Urinary bladder (tissue), 4 donors: ENCODE data around the gene MZT1. TPM values are rescaled to one million over a fixed set of nuclear protein-coding genes. Genes with fewer than 3 reads are reported as not detected.
"Not testable (repeated sequence)": the region's sequence is repeated elsewhere in the genome, so short reads cannot be mapped to it uniquely, and the experiment has no call there.

Source experiments
- DNase-seq: peaks from one replicate; pipeline ENCODE4 v3.0.0-alpha.2; 2015; ENCODE audit errors: extremely low spot score
- H3K27ac ChIP-seq: one replicate; pipeline ENCODE4 v1.5.1; 2013; ENCODE audit warnings: low read depth, mild to moderate bottlenecking, moderate library complexity
- H3K36me3 ChIP-seq: one replicate; pipeline ENCODE4 v1.6.1; 2013; ENCODE audit warnings: mild to moderate bottlenecking, moderate library complexity; ENCODE audit not compliant: insufficient read depth
- H3K4me1 ChIP-seq: one replicate; pipeline ENCODE4 v1.6.1; 2013; ENCODE audit warnings: mild to moderate bottlenecking, moderate library complexity; ENCODE audit not compliant: insufficient read depth
- H3K4me3 ChIP-seq: one replicate; pipeline ENCODE4 v1.5.1; 2013; ENCODE audit warnings: low read depth, low read length
- WGBS: extraction: QIAGEN DNeasy Blood & Tissue Kit; methylation state at CpG from one replicate; pipeline ENCODE4 v1.1.7; 2013; 5-methylcytosine and 5-hydroxymethylcytosine counted together
- polyA plus RNA-seq: library from polyadenylated mRNA; stranded (reverse); fragments of 200-250 nt; gene quantifications from one replicate; pipeline ENCODE4 v1.2.3, GENCODE V29; 2013
- total RNA-seq: library from RNA; depleted of rRNA; stranded (reverse); fragments of >200 nt; gene quantifications from one replicate; pipeline ENCODE4 v1.2.3, GENCODE V29; 2014
- donor health status: healthy with polysubstance abuse.
- donor health status: healthy.

The MZT1 gene, protein sequence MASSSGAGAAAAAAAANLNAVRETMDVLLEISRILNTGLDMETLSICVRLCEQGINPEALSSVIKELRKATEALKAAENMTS
- total RNA-seq, result 19.0 TPM
- polyA plus RNA-seq, result 9.7 TPM

DNA sequence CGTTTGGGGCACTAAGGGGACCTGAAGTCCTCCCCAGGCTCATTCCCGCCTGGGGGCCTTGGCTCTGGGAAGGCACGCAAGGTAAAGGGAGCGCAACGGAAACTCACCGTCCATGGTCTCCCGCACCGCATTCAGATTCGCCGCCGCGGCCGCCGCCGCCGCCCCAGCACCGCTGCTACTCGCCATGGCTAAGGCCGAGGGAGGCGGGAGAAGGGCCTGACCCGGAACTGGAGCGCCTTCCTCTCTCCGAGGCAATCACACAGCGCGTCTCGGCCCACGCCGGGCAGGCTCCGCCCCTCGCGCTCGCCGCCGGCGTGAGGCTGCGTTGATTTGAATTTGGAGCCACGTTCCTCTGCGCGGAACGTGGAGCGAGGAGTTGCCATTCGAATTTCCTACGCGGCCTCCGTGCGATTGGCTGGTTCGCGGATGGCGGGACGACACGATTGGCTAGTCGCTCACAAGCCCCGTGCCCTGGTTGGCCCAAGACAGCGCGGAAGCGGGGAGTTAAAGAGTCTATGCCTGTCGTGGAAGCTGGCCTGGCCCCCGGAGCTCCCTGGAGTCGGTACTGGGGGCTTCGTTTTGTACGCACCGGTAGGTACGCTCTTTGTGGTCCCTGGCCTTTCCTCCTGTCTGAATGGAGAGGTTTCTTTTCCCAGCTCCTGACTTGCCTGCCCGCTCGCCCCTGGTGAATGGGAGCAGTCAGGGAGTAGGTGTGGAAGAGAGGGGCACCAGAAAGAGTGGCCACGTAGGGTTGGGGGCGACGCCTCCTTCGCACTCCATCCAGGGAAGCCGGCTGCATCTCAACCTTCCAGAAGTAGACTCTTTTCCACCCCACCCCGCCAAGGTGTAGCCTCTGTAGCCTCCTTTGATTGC, at the start of gene MZT1, which contains the start of gene BORA:
MZT1 (minus strand) TSS at position 213 of the 873 bp plus-strand sequence; CDS start at position 186, 27 bp downstream.
BORA (plus strand) TSS at position 507 of the 873 bp plus-strand sequence. CDS start 1,018 bp downstream, outside the sequence.
- Histone ChIP-seq H3K4me3 (peak within 1 kb of the TSS; percentile 84), H3K4me1 (peaks cover 1% of the 10 kb centered on the region), H3K27ac (no peak within 1 kb of the TSS), H3K36me3 (peaks cover 3% of the 10 kb centered on the region)
- DNase-seq, result peak; percentile 91
- under 1% methylated on average over 71 of the region's 71 CpGs for WGBS

DNA sequence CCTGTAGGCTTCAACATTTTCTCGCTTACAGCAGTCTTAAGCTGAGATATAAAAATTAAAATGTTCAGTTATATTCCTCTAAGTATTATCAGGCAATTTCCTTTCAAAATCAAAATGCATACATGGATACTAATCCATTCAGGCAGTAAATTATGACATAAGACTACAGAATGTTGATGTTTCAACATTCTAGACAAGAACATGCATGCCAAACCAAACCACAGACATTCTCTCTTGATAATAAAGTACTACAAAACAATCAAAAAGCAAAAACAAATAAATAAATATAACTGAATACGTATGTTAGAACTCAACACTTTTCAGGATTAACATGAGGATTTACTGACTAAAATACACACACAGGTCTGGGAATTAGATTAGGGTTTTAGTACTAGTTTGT, 46.6 kb upstream of the MZT1 start:
- Histone ChIP-seq H3K36me3 (peaks cover 7% of the 10 kb centered on the region), H3K4me3 (no peak overlapping the region), H3K4me1 (no peaks in the 10 kb centered on the region), H3K27ac (no peak overlapping the region)
- WGBS, result 81% methylated on average over 2 of the region's 2 CpGs
- no peak for DNase-seq

DNA sequence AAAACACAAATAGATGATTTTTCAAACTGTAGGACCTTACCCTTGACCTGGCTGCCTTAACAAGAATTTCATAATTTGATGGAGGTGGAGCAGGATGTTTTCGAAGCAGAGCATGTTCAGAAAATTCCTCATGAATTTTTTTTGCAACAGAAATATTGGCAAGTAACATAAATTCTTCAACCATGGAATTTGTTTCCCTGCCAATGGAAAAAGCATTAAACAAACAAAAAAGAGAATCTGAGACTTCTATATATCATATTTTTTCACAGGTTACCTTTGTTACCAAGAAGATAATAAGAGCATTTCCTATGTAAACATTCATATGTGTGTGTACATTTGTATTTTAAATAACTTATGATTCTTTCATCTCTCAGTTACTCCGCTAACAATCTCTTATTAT, 36.0 kb upstream of the MZT1 start:
- Histone ChIP-seq H3K27ac (no peak overlapping the region), H3K4me1 (no peaks in the 10 kb centered on the region), H3K4me3 (no peak overlapping the region), H3K36me3 (peaks cover 12% of the 10 kb centered on the region)
- DNase-seq, result no peak
- WGBS, result 61% methylated on average over 2 of the region's 2 CpGs

DNA sequence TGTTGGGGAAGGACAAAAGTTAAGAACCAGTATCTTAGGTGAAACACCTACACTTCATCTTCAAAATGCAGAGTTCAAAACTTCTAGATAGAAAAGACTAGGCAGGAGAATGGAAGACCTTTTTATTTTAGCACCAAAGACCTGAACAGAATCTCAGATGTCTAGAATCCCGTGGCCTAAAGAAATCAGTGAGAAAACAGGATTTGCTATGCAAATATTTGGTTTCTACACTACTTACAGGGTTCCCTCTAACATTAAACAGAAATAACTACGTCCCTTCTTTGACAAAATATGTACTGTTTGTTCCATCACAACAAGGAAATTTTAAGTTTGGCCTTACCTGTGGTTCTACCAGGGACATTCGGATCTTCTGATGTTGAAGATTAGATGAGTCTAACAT, 32.8 kb upstream of the MZT1 start:
- DNase-seq, result no peak
- WGBS, result 93% methylated on average over 3 of the region's 3 CpGs
- no peaks in the 10 kb centered on the region for H3K4me1 ChIP-seq
- H3K4me3 ChIP-seq, result no peak overlapping the region
- peaks cover 9% of the 10 kb centered on the region for H3K36me3 ChIP-seq
- H3K27ac ChIP-seq, result no peak overlapping the region

DNA sequence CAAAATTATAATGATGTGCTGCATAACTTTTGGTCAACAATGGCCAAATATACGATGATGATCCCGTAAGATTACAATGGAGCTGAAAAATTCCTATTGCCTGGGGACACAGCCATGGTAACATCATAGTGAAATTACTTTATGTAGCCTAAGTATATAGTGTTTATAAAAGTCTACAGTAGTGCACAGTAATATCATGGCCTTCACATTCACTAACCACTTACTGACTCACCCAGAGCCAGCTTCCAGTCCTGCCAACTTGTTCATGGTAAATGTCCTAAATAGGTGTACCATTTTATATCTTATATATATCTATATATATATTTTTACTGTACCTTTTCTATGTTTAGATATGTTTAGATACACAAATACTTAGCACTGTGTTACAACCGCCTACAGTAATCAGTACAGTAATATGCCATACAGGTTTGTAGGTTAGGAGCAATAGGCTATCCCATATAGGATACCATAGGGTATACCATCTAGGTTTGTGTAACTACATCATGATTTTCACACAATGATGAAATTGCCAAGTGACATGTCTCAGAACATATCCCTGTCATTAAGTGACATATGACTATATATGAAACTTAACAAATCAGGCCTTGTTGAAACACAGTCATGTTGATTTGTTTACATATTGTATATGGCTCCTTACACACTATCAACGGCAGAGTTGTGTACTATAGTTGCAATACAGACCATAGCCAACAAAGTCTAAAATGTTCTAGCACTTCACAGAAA, 30.5 kb upstream of the MZT1 start:
- Histone ChIP-seq H3K36me3 (peaks cover 9% of the 10 kb centered on the region), H3K27ac (no peak overlapping the region), H3K4me1 (no peaks in the 10 kb centered on the region), H3K4me3 (no peak overlapping the region)
- no peak for DNase-seq
- 71% methylated on average over 4 of the region's 4 CpGs for WGBS

GRCh38 chr13:72754111-72754510, 26.7 kb upstream of the MZT1 start:
- peaks cover 5% of the 10 kb centered on the region for H3K36me3 ChIP-seq
- no peak overlapping the region for H3K27ac ChIP-seq
- 83% methylated on average over 6 of the region's 6 CpGs for WGBS
- no peak overlapping the region for H3K4me3 ChIP-seq
- H3K4me1 ChIP-seq, result no peaks in the 10 kb centered on the region
- no peak for DNase-seq

DNA sequence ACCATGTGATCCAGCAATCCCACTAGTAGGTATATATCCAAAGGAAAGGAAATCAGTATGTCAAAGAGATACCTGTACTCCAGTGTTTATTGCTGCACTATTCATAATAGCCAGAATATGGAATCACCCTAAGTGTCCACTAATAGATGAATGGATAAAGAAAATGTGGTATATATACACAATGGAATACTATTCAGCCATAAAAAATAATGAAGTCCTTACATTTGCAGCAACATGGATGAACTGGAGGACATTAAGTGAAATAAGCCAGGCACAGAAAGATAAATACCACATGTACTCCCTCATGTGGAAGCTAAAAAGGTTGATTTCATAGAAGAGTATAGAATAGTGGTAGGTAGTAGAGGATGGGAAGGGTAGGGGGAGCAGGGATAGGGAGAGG, 23.8 kb upstream of the MZT1 start:
- Histone ChIP-seq H3K27ac (no peak overlapping the region), H3K4me3 (no peak overlapping the region), H3K36me3 (peaks cover 4% of the 10 kb centered on the region), H3K4me1 (no peaks in the 10 kb centered on the region)
- no peak for DNase-seq

DNA sequence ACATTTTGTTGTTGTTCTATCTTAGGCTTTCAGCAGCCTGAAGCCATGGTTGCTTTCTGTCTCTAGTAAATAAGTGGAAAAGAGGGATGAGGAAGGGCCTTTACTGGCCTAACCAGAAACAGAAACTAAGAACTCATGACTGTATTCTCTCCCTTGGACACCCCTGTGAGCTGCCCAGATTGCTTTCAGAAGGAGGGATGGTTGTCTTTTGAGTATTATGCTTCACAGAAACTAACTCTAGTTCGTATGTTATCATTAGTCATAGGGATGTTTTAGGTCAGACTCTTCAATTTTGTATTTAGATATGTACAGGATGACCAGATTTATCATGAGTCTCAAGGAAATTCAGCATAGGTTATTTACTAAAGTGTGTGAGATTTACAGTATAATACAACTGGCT, 17.8 kb upstream of the MZT1 start:
- Histone ChIP-seq H3K4me1 (no peaks in the 10 kb centered on the region), H3K4me3 (no peak overlapping the region), H3K36me3 (no peaks in the 10 kb centered on the region), H3K27ac (no peak overlapping the region)
- DNase-seq, result no peak
- WGBS, result 82% methylated on average over 1 of the region's 1 CpG

- H3K36me3 ChIP-seq, result no peaks in the 10 kb centered on the region
- no peak overlapping the region for H3K27ac ChIP-seq
- WGBS, result 40% methylated on average over 1 of the region's 1 CpG
- H3K4me3 ChIP-seq, result no peak overlapping the region
- DNase-seq, result no peak
- no peaks in the 10 kb centered on the region for H3K4me1 ChIP-seq
Observed at GRCh38 chr13:72740015-72740414, 12.6 kb upstream of the MZT1 start.

- no peak for DNase-seq
- WGBS, result 86% methylated on average over 3 of the region's 3 CpGs
- no peaks in the 10 kb centered on the region for H3K36me3 ChIP-seq
Observed at GRCh38 chr13:72737033-72737432, 9.6 kb upstream of the MZT1 start.

GRCh38 chr13:72728290-72728605, 819 bp upstream of the MZT1 start:
- 6% methylated on average over 3 of the region's 3 CpGs for WGBS
- peak overlapping the region; percentile 84 for H3K4me3 ChIP-seq
- H3K27ac ChIP-seq, result no peak overlapping the region
- H3K36me3 ChIP-seq, result peaks cover 3% of the 10 kb centered on the region
- DNase-seq, result no peak
- peaks cover 1% of the 10 kb centered on the region for H3K4me1 ChIP-seq

More at GRCh38 chr13:72737033-72737432, 9.6 kb upstream of the MZT1 start:
- no peaks in the 10 kb centered on the region for H3K4me1 ChIP-seq
- H3K27ac ChIP-seq, result no peak overlapping the region
- no peak overlapping the region for H3K4me3 ChIP-seq

GRCh38 chr13:72726726-72727416, 558 bp downstream of the MZT1 start:
- Histone ChIP-seq H3K4me3 (peak overlapping the region; percentile 84), H3K36me3 (peaks cover 3% of the 10 kb centered on the region), H3K27ac (no peak overlapping the region), H3K4me1 (peaks cover 1% of the 10 kb centered on the region)
- 1% methylated on average over 49 of the region's 49 CpGs for WGBS
- no peak for DNase-seq

- not testable (repeated sequence) for H3K4me1 ChIP-seq, H3K4me3 ChIP-seq, H3K27ac ChIP-seq, DNase-seq, H3K36me3 ChIP-seq
- WGBS, result 85% methylated on average over 15 of the region's 15 CpGs
Observed at GRCh38 chr13:72726185-72726584, 1.2 kb downstream of the MZT1 start.
